Erythroblast (primary cell): ENCODE data around the gene BET1.

Source experiments
- DNase-seq, 2 experiments: peaks; one replicate each; lab custom pipeline; 2025; lab: John Stamatoyannopoulos, UW
- GATA1 ChIP-seq: IDR thresholded peaks from 2 replicates; pipeline ENCODE4 v1.6.1; 2011; ENCODE audit warnings: low read depth, mild to moderate bottlenecking, control low read depth, low read length, moderate library complexity
- POLR2A ChIP-seq: IDR thresholded peaks from 2 replicates; pipeline ENCODE4 v1.6.1; 2011; ENCODE audit warnings: mild to moderate bottlenecking, low read length

The BET1 gene

DNA sequence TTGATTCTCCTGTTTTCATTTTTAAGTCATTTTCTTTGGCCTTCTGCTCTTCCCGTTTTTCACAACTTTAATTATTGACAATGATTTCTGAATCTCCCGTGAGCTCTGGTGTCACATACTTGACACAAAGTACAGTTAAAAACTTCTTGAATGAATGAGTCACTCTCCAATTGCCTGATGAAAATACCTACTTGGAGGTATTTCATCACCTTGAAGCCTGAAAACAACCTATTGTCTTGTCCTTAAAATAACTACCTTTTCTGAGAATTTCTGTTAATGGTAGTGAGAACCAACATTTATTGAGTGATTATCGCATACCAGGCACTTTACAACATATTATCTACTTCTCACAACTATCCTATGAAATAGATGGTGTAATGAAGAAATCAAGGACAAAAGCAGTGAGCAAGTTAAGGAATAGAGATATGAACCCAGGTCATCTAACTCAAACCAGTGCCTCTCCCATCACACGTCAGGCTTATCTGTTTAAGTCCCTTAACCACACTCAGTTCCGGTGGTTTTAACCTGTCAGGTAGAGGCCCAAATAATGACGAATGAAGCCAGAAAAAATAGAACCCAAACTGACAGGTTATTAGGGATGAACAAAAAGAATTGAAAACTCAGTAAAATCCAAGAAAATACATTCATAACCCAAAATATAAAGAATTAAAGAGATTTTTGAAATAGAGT is 11.6 kb downstream of the BET1 start:
- TF ChIP-seq POLR2A (no peak), GATA1 (no peak)
- DNase-seq: no peak

GRCh38 chr7:93987297-93987696 is 16.9 kb downstream of the BET1 start:
- TF ChIP-seq POLR2A (no peak), GATA1 (no peak)
- no peak for DNase-seq

DNA sequence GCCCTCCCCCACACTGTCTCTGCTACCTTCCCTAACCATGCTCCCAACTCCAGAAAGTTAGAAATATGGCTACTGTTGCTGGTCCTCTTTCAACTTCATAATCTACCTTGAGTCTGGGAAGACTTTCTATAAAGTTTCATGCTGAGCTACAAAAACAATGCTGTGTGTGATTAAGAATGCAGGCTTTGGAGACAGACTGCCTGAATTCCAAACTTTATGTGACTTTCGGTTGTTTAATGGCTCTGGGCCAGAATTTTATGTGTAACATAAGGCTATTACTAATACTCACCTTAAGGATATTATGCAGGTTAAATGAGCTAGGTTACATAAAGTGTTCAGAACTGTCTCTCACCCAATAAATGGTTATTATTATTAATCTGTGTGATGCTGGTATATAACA is 19.1 kb downstream of the BET1 start:
- TF ChIP-seq GATA1: no peak
- no peak for TF ChIP-seq POLR2A
- no peak for DNase-seq

GRCh38 chr7:93984024-93984423 is 20.1 kb downstream of the BET1 start:
- TF ChIP-seq POLR2A (no peak), GATA1 (no peak)

GRCh38 chr7:93981480-93981874 is 22.7 kb downstream of the BET1 start:
- TF ChIP-seq POLR2A: no peak
- no peak for TF ChIP-seq GATA1

More at GRCh38 chr7:93984024-93984423, 20.1 kb downstream of the BET1 start:
- no peak for DNase-seq

DNA sequence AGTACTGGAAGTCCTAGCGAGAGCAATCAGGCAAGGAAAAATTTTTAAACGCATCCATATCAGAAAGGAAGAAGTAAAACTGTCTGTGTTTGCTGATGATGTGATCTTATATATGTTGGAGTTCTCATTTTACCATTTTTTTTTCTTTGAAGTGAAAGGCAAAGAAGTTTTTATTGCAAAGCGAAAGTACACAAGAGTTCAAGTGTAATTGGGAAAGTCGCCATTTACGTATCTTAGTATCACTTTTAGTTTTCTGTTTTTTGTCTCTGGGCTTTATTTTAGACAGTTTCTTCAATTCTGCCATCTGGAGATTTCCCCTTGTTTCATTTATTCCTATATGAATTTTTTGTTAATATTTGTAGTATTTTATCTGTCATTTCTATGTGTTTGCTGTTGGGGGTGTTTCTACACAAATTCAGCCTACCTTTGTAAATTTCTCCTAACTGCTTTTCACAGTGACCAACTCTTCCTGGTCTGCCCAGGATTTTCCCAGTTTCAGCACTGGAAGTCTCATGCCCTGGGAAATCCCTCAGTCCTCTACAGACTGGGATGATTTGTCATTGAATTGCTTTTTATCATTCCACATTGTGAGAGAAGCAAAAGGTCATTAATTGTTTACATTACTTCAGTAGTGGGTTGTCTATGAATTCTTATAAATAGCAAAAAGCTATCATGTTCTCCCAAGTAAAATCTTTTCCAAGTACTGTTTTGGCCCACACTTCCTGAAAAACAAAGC is 23.2 kb downstream of the BET1 start:
- DNase-seq: no peak
- TF ChIP-seq GATA1: no peak

More at GRCh38 chr7:93981480-93981874, 22.7 kb downstream of the BET1 start:
- no peak for DNase-seq

GRCh38 chr7:93977211-93977950 is 26.8 kb downstream of the BET1 start:
- TF ChIP-seq GATA1: no peak
- TF ChIP-seq POLR2A: no peak
- no peak for DNase-seq

- TF ChIP-seq GATA1: no peak
- no peak for TF ChIP-seq POLR2A
Measured at GRCh38 chr7:93973134-93973533, 31.0 kb downstream of the BET1 start.

DNA sequence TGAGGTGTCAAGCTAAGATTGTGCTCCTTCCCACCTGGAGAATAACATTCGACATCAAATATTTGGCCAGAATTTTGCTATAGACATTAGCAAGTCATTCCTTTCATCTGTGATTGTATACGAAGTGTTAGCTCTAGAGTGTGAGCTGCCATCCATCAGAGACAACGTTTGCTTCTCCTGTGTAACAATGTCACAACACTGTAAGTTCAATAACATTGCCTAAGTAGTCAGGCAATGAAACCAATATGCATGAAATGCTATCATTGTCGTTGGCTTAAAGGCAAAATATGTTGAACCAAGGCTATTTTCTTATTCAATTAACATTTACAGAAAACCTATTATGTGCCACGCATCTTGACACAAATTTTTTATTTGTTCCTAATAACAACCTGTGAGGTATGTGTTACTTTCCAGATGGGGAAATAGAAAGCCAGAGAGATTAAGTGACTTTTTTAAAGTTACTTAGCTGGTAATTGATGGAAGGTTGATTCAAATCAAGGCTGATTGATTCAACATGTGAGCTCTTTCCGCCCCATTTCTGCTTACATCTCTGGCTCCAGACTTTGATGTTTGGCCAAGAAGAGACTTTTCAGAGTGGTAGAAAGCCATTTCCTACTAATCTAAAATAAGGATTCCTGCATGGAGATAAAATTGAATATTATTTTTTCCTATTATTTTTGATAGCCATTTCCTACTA is 32.0 kb downstream of the BET1 start:
- no peak for DNase-seq
- TF ChIP-seq GATA1: no peak
- no peak for TF ChIP-seq POLR2A

More at GRCh38 chr7:93973134-93973533, 31.0 kb downstream of the BET1 start:
- DNase-seq: no peak

- DNase-seq: no peak
- TF ChIP-seq GATA1 (no peak), POLR2A (no peak)
Measured at GRCh38 chr7:93968911-93969620, 35.1 kb downstream of the BET1 start.

DNA sequence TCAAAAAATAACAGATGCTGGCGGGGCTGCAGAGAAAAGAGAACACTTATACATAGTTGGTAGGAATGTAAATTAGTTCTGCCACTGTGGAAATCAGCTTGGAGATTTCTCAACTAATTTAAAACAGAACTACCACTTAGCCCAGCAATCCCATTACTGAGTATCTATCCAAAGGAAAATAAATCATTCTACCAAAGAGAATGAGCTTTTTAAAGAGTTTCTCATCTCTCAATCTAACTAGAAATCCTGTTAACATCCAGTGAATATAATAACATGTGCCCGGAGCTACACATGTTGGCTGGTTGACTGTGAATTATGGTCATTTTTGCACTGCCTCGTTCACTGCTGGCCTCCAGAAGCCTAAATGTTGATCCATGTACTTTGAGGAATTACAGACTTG is 39.3 kb downstream of the BET1 start:
- DNase-seq: no peak
- TF ChIP-seq POLR2A (no peak), GATA1 (no peak)

DNA sequence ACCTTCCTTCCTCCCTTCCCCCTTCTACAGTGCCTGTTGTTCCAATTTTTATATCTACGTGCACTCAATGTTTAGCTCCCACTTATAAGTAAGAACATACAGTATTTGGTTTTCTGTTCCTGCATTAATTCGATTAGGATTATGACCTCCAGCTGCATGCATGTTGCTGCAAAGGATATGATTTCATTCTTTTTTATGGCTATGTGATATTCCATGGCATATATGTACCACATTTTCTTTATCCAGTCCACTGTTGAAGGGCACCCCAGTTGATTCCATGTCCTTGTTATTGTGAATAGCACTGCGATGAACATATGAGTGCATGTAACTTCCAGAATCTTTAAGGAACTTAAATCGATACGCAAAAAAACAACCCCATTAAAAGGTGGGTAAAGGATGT is 39.9 kb downstream of the BET1 start:
- TF ChIP-seq POLR2A (no peak), GATA1 (no peak)
- DNase-seq: no peak

GRCh38 chr7:93960986-93961385 is 43.2 kb downstream of the BET1 start:
- no peak for DNase-seq
- TF ChIP-seq GATA1: no peak
- no peak for TF ChIP-seq POLR2A

DNA sequence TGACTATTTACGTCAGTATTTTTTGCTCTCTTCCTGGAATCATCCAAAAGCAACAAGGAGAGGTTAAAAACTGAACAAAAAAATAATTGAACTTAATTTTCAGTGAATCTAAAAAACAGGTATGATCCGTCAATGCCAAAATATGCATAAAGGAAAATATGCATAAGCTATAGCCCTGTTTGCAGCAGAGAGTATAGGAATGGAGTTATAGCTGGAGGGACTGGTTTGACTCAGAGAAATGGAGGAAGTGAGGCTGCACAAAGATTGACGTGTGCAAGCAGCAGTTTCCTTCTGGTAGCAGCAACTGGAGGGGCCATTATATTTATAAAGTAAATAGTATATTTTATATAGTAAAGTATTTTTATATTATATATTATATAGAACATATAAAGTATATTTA is 45.5 kb downstream of the BET1 start:
- TF ChIP-seq GATA1 (no peak), POLR2A (no peak)
- no peak for DNase-seq
